Measurements from ENCODE around the gene P4HTM.

P4HTM gene

DNA sequence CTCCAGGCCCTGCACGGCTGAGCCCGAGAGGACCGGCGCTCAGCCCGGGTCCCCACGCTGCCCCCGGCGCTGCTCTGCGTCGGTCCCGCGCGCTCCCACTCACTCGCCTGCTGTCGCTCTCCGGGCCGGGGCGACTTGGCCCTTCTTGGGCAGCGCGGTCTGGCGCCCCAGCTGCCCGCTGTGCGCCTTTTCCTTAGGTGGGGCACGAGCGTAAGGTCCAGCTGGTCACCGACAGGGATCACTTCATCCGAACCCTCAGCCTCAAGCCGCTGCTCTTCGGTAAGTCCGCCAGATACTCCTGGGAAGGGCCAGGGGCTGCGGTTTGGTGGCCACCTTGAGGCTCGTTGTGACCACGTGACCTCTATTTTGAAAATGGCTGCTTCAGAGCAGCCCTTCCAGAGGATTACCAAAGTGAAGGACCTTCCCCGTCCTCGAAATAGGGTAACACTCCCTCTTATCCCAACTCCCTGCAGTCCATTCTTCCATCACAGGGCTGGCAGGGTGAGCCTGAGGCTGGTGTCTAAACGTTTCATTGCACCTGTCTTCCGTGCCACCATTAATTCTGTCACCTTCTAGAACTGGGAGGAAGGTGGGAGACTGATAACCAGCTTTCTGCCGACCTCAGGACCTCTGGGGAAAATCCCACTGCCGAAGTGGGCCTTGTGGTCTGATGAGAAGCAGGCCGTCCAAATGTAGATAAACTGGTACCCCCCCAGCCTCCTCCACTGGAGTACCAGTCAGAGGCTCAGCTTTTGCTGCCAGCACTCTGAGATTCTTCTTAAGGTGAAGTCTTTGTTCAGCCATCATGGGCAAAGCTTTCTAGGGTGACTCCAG is 812 bp downstream of the P4HTM start:
- DNase-seq (ENCODE audit: low read depth) = no peak
- H3K4me3 ChIP-seq (ENCODE audit: low read depth, low read length) = peak overlapping the region; percentile 78
- in situ Hi-C loops (cut with HindIII; ENCODE audit: low sequenced_read_pairs) = no loop called here
- TF ChIP-seq, protein P1, sequence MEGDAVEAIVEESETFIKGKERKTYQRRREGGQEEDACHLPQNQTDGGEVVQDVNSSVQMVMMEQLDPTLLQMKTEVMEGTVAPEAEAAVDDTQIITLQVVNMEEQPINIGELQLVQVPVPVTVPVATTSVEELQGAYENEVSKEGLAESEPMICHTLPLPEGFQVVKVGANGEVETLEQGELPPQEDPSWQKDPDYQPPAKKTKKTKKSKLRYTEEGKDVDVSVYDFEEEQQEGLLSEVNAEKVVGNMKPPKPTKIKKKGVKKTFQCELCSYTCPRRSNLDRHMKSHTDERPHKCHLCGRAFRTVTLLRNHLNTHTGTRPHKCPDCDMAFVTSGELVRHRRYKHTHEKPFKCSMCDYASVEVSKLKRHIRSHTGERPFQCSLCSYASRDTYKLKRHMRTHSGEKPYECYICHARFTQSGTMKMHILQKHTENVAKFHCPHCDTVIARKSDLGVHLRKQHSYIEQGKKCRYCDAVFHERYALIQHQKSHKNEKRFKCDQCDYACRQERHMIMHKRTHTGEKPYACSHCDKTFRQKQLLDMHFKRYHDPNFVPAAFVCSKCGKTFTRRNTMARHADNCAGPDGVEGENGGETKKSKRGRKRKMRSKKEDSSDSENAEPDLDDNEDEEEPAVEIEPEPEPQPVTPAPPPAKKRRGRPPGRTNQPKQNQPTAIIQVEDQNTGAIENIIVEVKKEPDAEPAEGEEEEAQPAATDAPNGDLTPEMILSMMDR (IDR thresholded peaks at IDR 0.05; ENCODE audit: low read depth, low read length, missing control alignments) = no peak

DNA sequence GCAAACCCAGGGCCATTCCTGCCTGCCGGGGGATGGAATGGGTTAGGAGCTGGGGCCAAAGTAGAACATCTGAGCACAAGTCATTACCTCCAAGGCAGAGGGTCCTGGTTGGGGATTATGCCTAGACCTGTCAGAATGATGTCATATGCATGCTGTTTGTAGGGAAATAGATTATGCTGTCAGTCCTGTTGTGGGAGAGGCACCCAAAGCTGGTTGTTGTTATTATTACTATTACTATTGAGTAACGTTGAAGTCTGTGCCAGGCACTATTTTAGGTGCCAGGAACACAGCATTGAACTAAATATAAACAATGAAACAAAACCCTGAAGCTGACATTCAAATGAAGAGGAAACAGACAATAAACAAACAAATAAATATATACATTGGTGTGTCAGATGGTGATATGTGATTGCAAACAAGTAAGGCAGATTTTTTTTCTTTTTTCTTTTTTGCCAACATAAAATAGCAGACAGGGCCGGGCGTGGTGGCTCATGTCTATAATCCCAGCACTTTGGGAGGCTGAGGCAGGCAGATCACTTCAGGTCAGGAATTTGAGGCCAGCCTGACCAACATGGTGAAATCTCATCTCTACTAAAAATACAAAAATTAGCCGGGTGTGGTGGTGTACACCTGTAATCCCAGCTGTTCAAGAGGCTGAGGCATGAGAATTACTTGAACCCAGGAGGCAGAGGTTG is 2.0 kb downstream of the P4HTM start:
- TF ChIP-seq, protein P1 (IDR thresholded peaks at IDR 0.05; ENCODE audit: low read depth, low read length, missing control alignments) = no peak
- in situ Hi-C loops (cut with HindIII; ENCODE audit: low sequenced_read_pairs) = no loop called here
- peak overlapping the region; percentile 78 for H3K4me3 ChIP-seq (ENCODE audit: low read depth, low read length)
- no peak for DNase-seq (ENCODE audit: low read depth)

DNA sequence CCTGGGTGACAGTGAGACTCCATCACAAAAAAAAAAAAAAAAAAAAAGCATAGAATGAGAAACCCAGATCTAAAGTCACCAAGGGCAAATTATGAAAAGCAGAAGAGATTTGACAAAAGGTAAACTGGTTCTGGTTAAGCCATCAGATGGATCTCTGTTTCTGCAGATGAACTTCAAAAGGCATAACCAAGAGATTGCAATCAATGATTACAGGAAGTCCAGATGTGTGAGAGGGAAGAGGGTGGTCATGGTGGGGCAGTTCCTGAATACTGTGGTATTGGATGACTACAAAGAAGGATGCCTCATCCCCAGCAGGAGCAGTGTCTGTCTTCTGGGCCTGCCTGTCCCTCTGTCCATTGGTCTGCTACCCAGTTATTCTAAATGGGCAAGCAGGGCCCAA is 3.8 kb downstream of the P4HTM start:
- in situ Hi-C loops (cut with HindIII; ENCODE audit: low sequenced_read_pairs) = no loop called here
- no peak for DNase-seq (ENCODE audit: low read depth)
- TF ChIP-seq, protein P1 (IDR thresholded peaks at IDR 0.05; ENCODE audit: low read depth, low read length, missing control alignments) = no peak
- no peak overlapping the region for H3K4me3 ChIP-seq (ENCODE audit: low read depth, low read length)

DNA sequence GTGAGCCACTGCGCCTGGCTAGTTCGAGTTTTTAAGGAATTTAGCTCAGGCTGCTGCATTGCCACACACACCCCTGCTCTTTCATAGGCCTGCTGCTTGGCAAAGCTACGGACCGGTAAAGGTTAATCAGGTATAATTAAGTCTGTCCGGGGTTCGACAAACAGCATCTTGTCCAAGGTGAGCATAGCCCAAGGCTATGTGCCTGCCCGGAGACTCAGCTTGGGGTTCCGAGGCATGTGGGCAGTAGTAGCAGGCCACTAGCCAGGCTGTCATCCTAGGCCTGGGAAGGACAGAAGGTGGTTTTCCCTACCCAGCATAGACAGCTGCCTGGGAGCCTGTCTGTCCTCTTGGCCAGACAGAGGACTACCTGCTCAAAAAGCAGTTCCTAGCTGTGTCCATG is 6.6 kb downstream of the P4HTM start:
- DNase-seq (ENCODE audit: low read depth) = no peak
- in situ Hi-C loops (cut with HindIII; ENCODE audit: low sequenced_read_pairs) = no loop called here
- H3K4me3 ChIP-seq (ENCODE audit: low read depth, low read length) = no peak overlapping the region
- TF ChIP-seq, protein P1 (IDR thresholded peaks at IDR 0.05; ENCODE audit: low read depth, low read length, missing control alignments) = no peak

DNA sequence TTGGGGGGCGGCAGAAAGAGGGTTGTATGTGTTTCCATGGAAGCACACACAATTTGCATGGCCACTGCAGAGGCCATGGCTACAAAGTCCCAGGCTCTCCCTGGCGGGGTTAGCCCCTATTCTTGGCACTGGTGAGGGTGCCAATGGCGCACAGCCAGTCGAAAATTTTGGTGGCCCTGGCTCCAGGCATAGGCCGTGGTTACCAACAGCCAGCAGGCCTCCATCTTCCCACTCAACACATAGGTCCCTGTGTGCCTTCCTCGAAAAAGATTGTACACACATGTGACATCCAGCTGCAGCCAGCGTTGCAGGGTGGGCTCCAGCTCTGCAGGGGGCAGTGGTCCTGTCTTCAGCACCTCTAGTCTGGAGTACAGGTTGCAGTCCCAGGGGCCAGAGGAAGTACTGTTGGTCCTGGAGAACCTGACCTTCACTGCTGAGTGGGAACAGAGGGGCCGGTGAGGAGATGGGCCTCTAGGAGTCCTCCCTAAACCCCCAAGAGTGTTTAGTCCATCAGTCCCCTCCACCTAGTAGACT is 7.1 kb downstream of the P4HTM start:
- TF ChIP-seq, protein P1 (IDR thresholded peaks at IDR 0.05; ENCODE audit: low read depth, low read length, missing control alignments) = no peak
- H3K4me3 ChIP-seq (ENCODE audit: low read depth, low read length) = no peak overlapping the region
- in situ Hi-C loops (cut with HindIII; ENCODE audit: low sequenced_read_pairs) = no loop called here
- no peak for DNase-seq (ENCODE audit: low read depth)

DNA sequence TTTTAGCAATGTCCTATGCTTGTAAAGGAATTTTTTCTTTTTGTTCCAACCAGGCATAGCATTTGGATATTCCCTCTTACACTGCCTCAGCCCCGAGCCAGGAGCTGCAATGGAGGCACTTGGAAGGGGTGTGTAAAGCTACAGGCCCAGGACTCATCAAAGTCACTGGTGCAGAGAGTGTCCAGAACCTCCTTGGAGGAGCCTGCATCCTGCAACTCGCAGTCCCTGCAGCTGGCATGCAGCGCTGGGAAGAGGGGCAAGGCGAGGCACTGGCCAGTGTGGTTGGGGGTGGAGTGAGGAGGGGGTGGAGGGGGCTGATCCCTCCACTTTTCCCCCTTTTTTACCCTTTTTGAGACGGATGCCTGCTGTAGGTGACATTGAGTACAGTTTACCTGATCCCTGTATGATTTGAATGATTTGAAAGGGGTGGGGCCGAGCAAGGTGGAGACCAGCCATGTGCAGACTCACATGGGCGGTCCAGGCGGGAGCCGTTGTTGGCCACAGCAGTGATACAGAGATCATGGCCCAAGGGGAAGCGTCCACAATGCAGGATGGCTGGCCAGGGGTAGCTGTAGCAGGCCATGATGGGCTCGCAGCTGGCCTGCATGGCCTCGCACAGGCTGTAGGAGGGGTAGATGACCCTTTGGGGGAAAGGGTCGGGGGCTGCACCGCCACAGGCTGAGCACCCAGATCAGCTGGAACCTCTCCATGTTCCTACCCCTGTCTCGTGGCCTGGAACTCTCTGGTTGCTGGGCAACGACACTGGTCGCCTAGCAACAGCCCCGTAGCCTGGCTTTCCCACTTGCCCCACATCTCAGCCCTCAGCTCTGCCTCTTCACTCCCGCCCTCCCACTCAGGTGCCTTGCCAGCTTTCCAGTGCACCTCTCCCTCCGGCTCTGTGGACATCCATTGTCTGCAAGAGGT is 7.9 kb downstream of the P4HTM start:
- in situ Hi-C loops (cut with HindIII; ENCODE audit: low sequenced_read_pairs) = no loop called here
- no peak overlapping the region for H3K4me3 ChIP-seq (ENCODE audit: low read depth, low read length)
- DNase-seq (ENCODE audit: low read depth) = no peak
- TF ChIP-seq, protein P1 (IDR thresholded peaks at IDR 0.05; ENCODE audit: low read depth, low read length, missing control alignments) = no peak
